GM13976 (cell line): ENCODE data around the gene CPSF7.
"Not testable (repeated sequence)": the region's sequence is repeated elsewhere in the genome, so short reads cannot be mapped to it uniquely, and the experiment has no call there.

Experiments
- DNase-seq: peaks from one replicate; pipeline ENCODE4 v3.0.0; 2012; ENCODE audit warnings: low spot score
- CTCF ChIP-seq: IDR thresholded peaks from 2 replicates; pipeline ENCODE4 v1.5.1; 2012; ENCODE audit warnings: borderline replicate concordance, mild to moderate bottlenecking; ENCODE audit not compliant: insufficient read depth; ENCODE audit errors: extremely low read depth, missing control alignments, control extremely low read depth
- in situ Hi-C: fragments of 300-500 bp; cut with MboI; formaldehyde crosslinking; loops from one replicate; pipeline ENCODE4 v1.12.0; 2022; ENCODE audit warnings: low sequenced_read_pairs, mixed read lengths, inconsistent platforms; ENCODE audit not compliant: unreplicated experiment

The CPSF7 gene

GRCh38 chr11:61401573-61401972, 28.2 kb downstream of the CPSF7 start:
- DNase-seq, result no peak
- TF ChIP-seq CTCF, result no peak
- in situ Hi-C loops, result no loop called here

GRCh38 chr11:61401173-61401572, 28.6 kb downstream of the CPSF7 start:
- no peak for DNase-seq
- TF ChIP-seq CTCF, result no peak
- in situ Hi-C loops, result no loop called here

GRCh38 chr11:61392981-61393595, 36.7 kb downstream of the CPSF7 start:
- DNase-seq, result peak; percentile 46
- in situ Hi-C loops, result no loop called here
- TF ChIP-seq CTCF, result peak; percentile 33

GRCh38 chr11:61390161-61390560, 39.6 kb downstream of the CPSF7 start:
- no peak for DNase-seq
- in situ Hi-C loops, result no loop called here
- no peak for TF ChIP-seq CTCF

- peak; percentile 15 for TF ChIP-seq CTCF
- in situ Hi-C loops, result loop anchor here (5.0 kb wide), 1 partner anchor 47 kb away; no protein-coding TSS in a partner anchor
- no peak for DNase-seq
Measured at GRCh38 chr11:61384271-61385242, 45.2 kb downstream of the CPSF7 start.

- DNase-seq, in situ Hi-C loops: not testable (repeated sequence)
Measured at GRCh38 chr11:61383859-61384258, 45.9 kb downstream of the CPSF7 start.

- in situ Hi-C loops, result no loop called here
- no peak for TF ChIP-seq CTCF
- DNase-seq, result no peak
Measured at GRCh38 chr11:61380884-61381283, 48.9 kb downstream of the CPSF7 start.
